ENCODE measurements around the gene SH3BGR.

The SH3BGR gene

DNA sequence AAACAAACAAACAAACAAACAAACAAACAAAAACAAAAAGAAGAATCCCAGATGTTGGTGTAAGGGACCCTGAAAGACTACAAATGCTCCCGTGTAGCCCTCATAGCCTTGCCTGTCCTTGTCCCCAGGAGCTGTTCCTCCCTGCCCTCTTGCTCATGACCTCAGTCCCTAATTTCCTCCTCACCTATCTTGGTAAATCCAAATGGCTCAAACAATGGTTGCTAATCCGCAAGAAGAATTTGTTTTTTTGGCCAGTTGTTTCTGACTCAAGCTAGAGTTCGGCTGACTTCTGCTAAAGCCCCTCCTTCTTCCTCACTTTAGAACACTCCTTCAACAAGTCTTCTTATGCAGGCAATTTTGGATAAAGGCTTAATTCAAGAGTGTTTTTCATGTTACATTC lies 21.8 kb upstream of the SH3BGR start:
- no peak for TF ChIP-seq ZNF384 (IDR thresholded peaks at IDR 0.05)
- no peak for TF ChIP-seq FOXA1 (IDR thresholded peaks at IDR 0.05)
- no peak for TF ChIP-seq SP1 (IDR thresholded peaks at IDR 0.05)
- no peak for TF ChIP-seq TARDBP (IDR thresholded peaks at IDR 0.05)
- TF ChIP-seq FOXK2 (IDR thresholded peaks at IDR 0.05): no peak
- TF ChIP-seq ARNT (IDR thresholded peaks at IDR 0.05): no peak
- TF ChIP-seq L3MBTL2 (conservative IDR thresholded peaks at IDR 0.05): no peak
- no peak for TF ChIP-seq ELF4 (IDR thresholded peaks at IDR 0.05)
- TF ChIP-seq NFRKB (IDR thresholded peaks at IDR 0.05): no peak
- TF ChIP-seq, protein P1, sequence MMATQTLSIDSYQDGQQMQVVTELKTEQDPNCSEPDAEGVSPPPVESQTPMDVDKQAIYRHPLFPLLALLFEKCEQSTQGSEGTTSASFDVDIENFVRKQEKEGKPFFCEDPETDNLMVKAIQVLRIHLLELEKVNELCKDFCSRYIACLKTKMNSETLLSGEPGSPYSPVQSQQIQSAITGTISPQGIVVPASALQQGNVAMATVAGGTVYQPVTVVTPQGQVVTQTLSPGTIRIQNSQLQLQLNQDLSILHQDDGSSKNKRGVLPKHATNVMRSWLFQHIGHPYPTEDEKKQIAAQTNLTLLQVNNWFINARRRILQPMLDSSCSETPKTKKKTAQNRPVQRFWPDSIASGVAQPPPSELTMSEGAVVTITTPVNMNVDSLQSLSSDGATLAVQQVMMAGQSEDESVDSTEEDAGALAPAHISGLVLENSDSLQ (IDR thresholded peaks at IDR 0.05): no peak
- TF ChIP-seq FOXM1 (IDR thresholded peaks at IDR 0.05; ENCODE audit: borderline replicate concordance): no peak
- no peak for TF ChIP-seq SUZ12 (IDR thresholded peaks at IDR 0.05)
- no peak for TF ChIP-seq HDGF (IDR thresholded peaks at IDR 0.05; ENCODE audit: borderline replicate concordance)
- TF ChIP-seq CTBP1 (IDR thresholded peaks at IDR 0.05; ENCODE audit: borderline replicate concordance): no peak
- no peak for TF ChIP-seq BHLHE40 (IDR thresholded peaks at IDR 0.05; ENCODE audit: borderline replicate concordance)
- TF ChIP-seq LEF1 (IDR thresholded peaks at IDR 0.05; ENCODE audit: borderline replicate concordance): no peak
- POLR2A ChIA-PET: interaction anchor here (0.9 to 1.5 kb wide), 2 partner anchors 12 to 15 kb away, joined by 3 read pairs; no protein-coding TSS in a partner anchor
- CTCF ChIA-PET: interaction anchor here (3.3 kb wide), 1 partner anchor 11 kb away, joined by 19 read pairs; no protein-coding TSS in a partner anchor
- DNase-seq (ENCODE audit: extremely low spot score): no peak

DNA sequence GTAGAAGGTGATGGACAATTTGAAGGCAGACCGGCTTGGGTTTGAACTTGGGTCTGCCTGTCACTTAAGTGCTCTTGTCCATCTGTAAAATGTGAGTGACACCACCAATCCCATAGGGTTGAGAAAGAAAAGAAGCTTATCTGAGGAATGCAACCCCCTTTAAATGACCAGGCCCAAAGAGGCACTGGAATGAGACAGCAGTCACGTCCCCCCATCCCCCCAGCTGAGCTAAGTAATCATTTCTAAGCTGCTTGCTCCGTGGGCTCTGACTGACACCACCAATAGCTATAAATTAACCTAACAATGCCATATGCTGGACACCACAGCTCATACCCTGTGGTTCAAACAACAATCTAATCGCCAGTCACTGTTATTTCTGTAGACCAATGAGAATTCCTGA lies 21.3 kb upstream of the SH3BGR start:
- ChIA-PET POLR2A (interaction anchor here (0.9 to 1.6 kb wide), 3 partner anchors 11 to 15 kb away, joined by 3 to 4 read pairs (median 3); no protein-coding TSS in a partner anchor), CTCF (interaction anchor here (1.0 to 3.3 kb wide), 2 partner anchors 10 to 11 kb away, joined by 3 to 19 read pairs; no protein-coding TSS in a partner anchor)
- DNase-seq (ENCODE audit: extremely low spot score): no peak
- TF ChIP-seq, protein P1 (IDR thresholded peaks at IDR 0.05): peak; percentile 84
- TF ChIP-seq BHLHE40 (IDR thresholded peaks at IDR 0.05; ENCODE audit: borderline replicate concordance): no peak

DNA sequence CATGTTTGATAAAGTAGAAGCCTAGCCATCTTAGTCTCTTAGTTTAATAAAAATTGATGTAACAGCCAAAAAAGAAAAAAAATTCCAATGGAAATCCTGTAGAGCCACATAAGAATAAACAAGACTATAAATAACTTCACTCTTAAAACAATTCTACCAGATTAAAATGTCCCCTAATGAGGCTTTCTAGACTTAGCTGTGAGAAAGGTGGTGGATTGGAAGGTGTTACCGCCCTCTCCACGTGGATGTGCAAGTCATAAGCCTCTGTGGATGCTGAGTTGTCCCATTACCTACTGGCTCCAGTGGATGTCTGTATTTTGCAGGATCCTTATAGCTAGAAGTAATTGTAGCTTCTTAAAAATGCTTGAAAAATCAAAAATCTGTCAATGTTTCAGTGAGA lies 20.8 kb upstream of the SH3BGR start:
- ChIA-PET CTCF (interaction anchor here (1.0 to 3.3 kb wide), 2 partner anchors 10 to 11 kb away, joined by 3 to 19 read pairs; no protein-coding TSS in a partner anchor), POLR2A (interaction anchor here (1.5 to 1.6 kb wide), 2 partner anchors 13 to 14 kb away, joined by 3 to 4 read pairs; no protein-coding TSS in a partner anchor)
- TF ChIP-seq LEF1 (IDR thresholded peaks at IDR 0.05; ENCODE audit: borderline replicate concordance) (no peak), HDGF (IDR thresholded peaks at IDR 0.05; ENCODE audit: borderline replicate concordance) (no peak), L3MBTL2 (conservative IDR thresholded peaks at IDR 0.05) (no peak), FOXK2 (IDR thresholded peaks at IDR 0.05) (no peak), FOXA1 (IDR thresholded peaks at IDR 0.05) (no peak), NFRKB (IDR thresholded peaks at IDR 0.05) (no peak), CTBP1 (IDR thresholded peaks at IDR 0.05; ENCODE audit: borderline replicate concordance) (no peak), SUZ12 (IDR thresholded peaks at IDR 0.05) (no peak)
- no peak for DNase-seq (ENCODE audit: extremely low spot score)

DNA sequence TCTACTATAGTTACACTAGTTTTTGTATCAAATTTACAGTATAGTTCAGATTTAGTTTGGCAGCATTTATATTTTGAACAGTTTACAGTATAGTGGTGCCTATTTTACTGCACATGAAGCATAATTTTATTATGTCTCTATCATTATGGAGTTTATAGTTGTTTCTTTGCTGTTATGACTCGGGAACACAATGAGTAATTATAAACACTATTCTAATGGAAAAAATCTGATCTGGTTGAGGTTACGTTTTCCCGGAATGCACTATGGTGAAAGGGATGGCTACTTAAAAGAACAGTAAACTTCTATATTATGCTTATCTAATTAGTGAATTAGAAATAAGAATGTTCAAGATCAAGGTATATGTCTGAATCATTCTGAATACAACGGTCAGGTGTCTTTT lies 16.8 kb upstream of the SH3BGR start:
- TF ChIP-seq FOXA1 (IDR thresholded peaks at IDR 0.05) (no peak), L3MBTL2 (conservative IDR thresholded peaks at IDR 0.05) (no peak), FOXM1 (IDR thresholded peaks at IDR 0.05; ENCODE audit: borderline replicate concordance) (no peak), HDGF (IDR thresholded peaks at IDR 0.05; ENCODE audit: borderline replicate concordance) (no peak), SUZ12 (IDR thresholded peaks at IDR 0.05) (no peak), FOXK2 (IDR thresholded peaks at IDR 0.05) (no peak), CTBP1 (IDR thresholded peaks at IDR 0.05; ENCODE audit: borderline replicate concordance) (no peak), TARDBP (IDR thresholded peaks at IDR 0.05) (no peak), BHLHE40 (IDR thresholded peaks at IDR 0.05; ENCODE audit: borderline replicate concordance) (no peak), ZNF384 (IDR thresholded peaks at IDR 0.05) (no peak), ELF4 (IDR thresholded peaks at IDR 0.05) (no peak), ARNT (IDR thresholded peaks at IDR 0.05) (no peak)
- TF ChIP-seq, protein P1 (IDR thresholded peaks at IDR 0.05): no peak
- ChIA-PET CTCF (no interaction called here), POLR2A (interaction anchor here (1.0 kb wide), 1 partner anchor 9 kb away, joined by 3 read pairs; no protein-coding TSS in a partner anchor)
- DNase-seq (ENCODE audit: extremely low spot score): no peak

DNA sequence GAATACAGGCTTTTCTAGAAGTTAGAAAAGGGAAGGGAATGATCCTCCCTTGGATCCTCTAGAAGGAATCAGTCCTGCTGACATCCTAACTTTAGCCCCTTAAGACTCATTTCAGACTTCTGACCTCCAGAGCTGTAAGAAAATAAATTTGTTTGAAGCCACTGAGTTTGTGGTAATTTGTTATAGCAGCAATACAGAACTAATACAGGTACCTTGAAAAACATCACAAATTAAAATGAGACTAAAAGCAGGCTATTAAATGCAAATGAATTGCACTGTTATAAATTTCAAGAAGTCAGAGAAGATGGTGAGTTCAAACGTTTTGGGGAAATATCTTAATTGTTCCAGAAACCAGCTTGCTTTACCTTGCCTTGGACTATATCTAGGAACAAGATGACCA lies 12.5 kb upstream of the SH3BGR start:
- TF ChIP-seq LEF1 (IDR thresholded peaks at IDR 0.05; ENCODE audit: borderline replicate concordance): no peak
- no peak for TF ChIP-seq NFRKB (IDR thresholded peaks at IDR 0.05)
- TF ChIP-seq BHLHE40 (IDR thresholded peaks at IDR 0.05; ENCODE audit: borderline replicate concordance): no peak
- no peak for TF ChIP-seq FOXA1 (IDR thresholded peaks at IDR 0.05)
- TF ChIP-seq ELF4 (IDR thresholded peaks at IDR 0.05): no peak
- no peak for TF ChIP-seq CTBP1 (IDR thresholded peaks at IDR 0.05; ENCODE audit: borderline replicate concordance)
- TF ChIP-seq L3MBTL2 (conservative IDR thresholded peaks at IDR 0.05): no peak
- no peak for TF ChIP-seq ARNT (IDR thresholded peaks at IDR 0.05)
- TF ChIP-seq FOXM1 (IDR thresholded peaks at IDR 0.05; ENCODE audit: borderline replicate concordance): no peak
- TF ChIP-seq, protein P1 (IDR thresholded peaks at IDR 0.05): no peak
- no peak for TF ChIP-seq SUZ12 (IDR thresholded peaks at IDR 0.05)
- TF ChIP-seq SP1 (IDR thresholded peaks at IDR 0.05): no peak
- CTCF ChIA-PET: interaction anchor here (0.6 kb wide), 1 partner anchor 66 kb away, joined by 3 read pairs; no protein-coding TSS in a partner anchor

More for the DNA sequence above, 12.5 kb upstream of the SH3BGR start:
- DNase-seq (ENCODE audit: extremely low spot score): no peak
- POLR2A ChIA-PET: no interaction called here

All from HEK293T (cell line).